Activated T-helper 2 cell treated with anti-CD3 and anti-CD28 coated beads, Interferon-gamma antibody, Interleukin-2, Interleukin-4, amounts not matched to agents 10 μg/mL and 5 μg/mL and 100 μg/mL, durations not matched to agents 14 hours and 24 hours and 36 hours (primary cell): ENCODE results near the gene PTGS1. TPM values are rescaled to one million over a fixed set of nuclear protein-coding genes. Genes with fewer than 3 reads are reported as not detected.

Source experiments
- DNase-seq: peaks from one replicate; pipeline ENCODE4 v3.0.0; 2021; ENCODE audit warnings: low spot score
- H3K27ac Mint-ChIP-seq: one replicate; pipeline ENCODE4 v1.8.0; 2021; ENCODE audit warnings: mixed read lengths
- H3K27me3 Mint-ChIP-seq: one replicate; pipeline ENCODE4 v1.8.0; 2021; ENCODE audit warnings: low read depth, mixed read lengths
- H3K36me3 Mint-ChIP-seq: one replicate; pipeline ENCODE4 v1.8.0; 2021; ENCODE audit warnings: low read depth, mixed read lengths
- H3K4me1 Mint-ChIP-seq: one replicate; pipeline ENCODE4 v1.8.0; 2021; ENCODE audit warnings: low read depth, mixed read lengths
- H3K4me3 Mint-ChIP-seq: one replicate; pipeline ENCODE4 v1.8.0; 2021; ENCODE audit warnings: low read depth, mild to moderate bottlenecking, moderate library complexity, mixed read lengths
- H3K9me3 Mint-ChIP-seq: one replicate; pipeline ENCODE4 v1.8.0; 2021; ENCODE audit warnings: mixed read lengths
- intact Hi-C: fragments of 100-400 bp; cut with micrococcal nuclease; formaldehyde crosslinking; loops from one replicate; pipeline ENCODE4 v1.15.1; 2023
- total RNA-seq: library from RNA; stranded (reverse); gene quantifications from 2 replicates; pipeline ENCODE4 v1.2.3, GENCODE V29; 2022

PTGS1 gene
- total RNA-seq, 1 donor from 2014 or later: 0.71 TPM

GRCh38 chr9:122444041-122444733 is 73.4 kb downstream of the PTGS1 start:
- no peaks in the 10 kb centered on the region for H3K9me3 Mint-ChIP-seq

More at GRCh38 chr9:122444041-122444733, 73.4 kb downstream of the PTGS1 start:
- peaks cover 17% of the 10 kb centered on the region for H3K27me3 Mint-ChIP-seq
- H3K4me3 Mint-ChIP-seq: no peak overlapping the region
- intact Hi-C loops: no loop called here
- DNase-seq: no peak
- no peak overlapping the region for H3K27ac Mint-ChIP-seq
- H3K36me3 Mint-ChIP-seq: no peaks in the 10 kb centered on the region
- H3K4me1 Mint-ChIP-seq: no peaks in the 10 kb centered on the region

Other genes starting within 250 kb of the PTGS1 start
- 45.4 and 48.7 TPM in 2 replicates for gene NDUFA8, start 211.2 kb upstream of the PTGS1 start, total RNA-seq
- not detected in 2 replicates for gene MORN5, start 211.1 kb upstream of the PTGS1 start, total RNA-seq
- not detected in 2 replicates for gene LHX6, start 142.1 kb upstream of the PTGS1 start, total RNA-seq
- 19.4 and 21.9 TPM in 2 replicates for gene RBM18, start 106.2 kb upstream of the PTGS1 start, total RNA-seq
- gene MRRF, start 106.1 kb upstream of the PTGS1 start, total RNA-seq: 57.0 and 58.8 TPM in 2 replicates
- gene OR1J1, start 106.9 kb downstream of the PTGS1 start, total RNA-seq: not detected in 2 replicates
- gene OR1J2, start 139.8 kb downstream of the PTGS1 start, total RNA-seq: not detected in 2 replicates
- gene OR1J4, start 148.1 kb downstream of the PTGS1 start, total RNA-seq: 0.21 TPM in 1 of 2 replicates, not detected in the other
- gene OR1N1, start 156.3 kb downstream of the PTGS1 start, total RNA-seq: not detected in 2 replicates
- not detected in 2 replicates for gene OR1N2, start 182.1 kb downstream of the PTGS1 start, total RNA-seq
- gene OR1L8, start 212.4 kb downstream of the PTGS1 start, total RNA-seq: 0.18 TPM in 1 of 2 replicates, not detected in the other
- gene OR1Q1, start 243.7 kb downstream of the PTGS1 start, total RNA-seq: not detected in 2 replicates